Liver (tissue), 9 donors: ENCODE data around the gene PIK3R5. TPM values are rescaled to one million over a fixed set of nuclear protein-coding genes. Genes with fewer than 3 reads are reported as not detected.

Source experiments
- DNase-seq: peaks from one replicate; pipeline ENCODE4 v3.0.0-alpha.2; 2017; ENCODE audit warnings: low spot score
- H3K27ac ChIP-seq, 2 donors: one replicate each; pipeline ENCODE4 v1.7.0; 2013; ENCODE audit warnings: inconsistent platforms in 2 of 2, low read length in 2 of 2, control low read depth in 1 of 2, low read depth in 1 of 2, mild to moderate bottlenecking in 1 of 2
- H3K27me3 ChIP-seq, 4 donors: one replicate each; pipeline versions ENCODE4 v1.6.1 to v1.7.0; 2013; ENCODE audit warnings: low read length in 3 of 4, inconsistent platforms in 1 of 4, mild to moderate bottlenecking in 1 of 4, moderate library complexity in 1 of 4; ENCODE audit not compliant: control insufficient read depth in 4 of 4, insufficient read depth in 4 of 4
- H3K36me3 ChIP-seq, 4 donors: one replicate each; pipeline versions ENCODE4 v1.6.1 to v1.7.0; 2013; ENCODE audit warnings: low read length in 3 of 4, mild to moderate bottlenecking in 3 of 4, low read depth in 1 of 4, moderate library complexity in 1 of 4; ENCODE audit not compliant: control insufficient read depth in 4 of 4, insufficient read depth in 3 of 4
- H3K4me1 ChIP-seq, 4 donors: one replicate each; pipeline versions ENCODE4 v1.6.1 to v1.7.0; 2013; ENCODE audit warnings: low read length in 3 of 4, mild to moderate bottlenecking in 3 of 4, moderate library complexity in 1 of 4; ENCODE audit not compliant: control insufficient read depth in 4 of 4, insufficient read depth in 4 of 4
- H3K4me3 ChIP-seq, 3 donors: one replicate each; pipeline versions ENCODE4 v1.6.1 to v1.7.0; 2013; ENCODE audit warnings: low read length in 3 of 3, control low read depth in 1 of 3, low read depth in 1 of 3, mild to moderate bottlenecking in 1 of 3
- H3K9ac ChIP-seq, 2 donors: one replicate each; pipeline ENCODE4 v1.7.0; 2013; ENCODE audit warnings: low read length in 2 of 2, mild to moderate bottlenecking in 2 of 2, moderate library complexity in 2 of 2, control low read depth in 1 of 2, low read depth in 1 of 2
- H3K9me3 ChIP-seq, 4 donors: one replicate each; pipeline versions ENCODE4 v1.6.1 to v1.7.0; 2013; ENCODE audit warnings: low read length in 3 of 4; ENCODE audit not compliant: control insufficient read depth in 4 of 4
- ATF3 ChIP-seq: IDR thresholded peaks from 2 replicates; pipeline ENCODE4 v1.6.1; 2016; ENCODE audit warnings: antibody characterized with exemption
- CTCF ChIP-seq: fragments of 150-350 bp; IDR thresholded peaks from 2 replicates; pipeline ENCODE4 v1.5.1; 2017; ENCODE audit warnings: improper control_type of control experiment, low read depth, low read length; ENCODE audit not compliant: missing input control
- EGR1 ChIP-seq, 2 donors: IDR thresholded peaks; 2 replicates each; pipeline ENCODE4 v1.6.1; 2016 to 2018; ENCODE audit warnings: antibody characterized with exemption in 2 of 2, low read depth in 2 of 2
- FOXA1 ChIP-seq: IDR thresholded peaks from 2 replicates; pipeline ENCODE4 v1.6.1; 2016; ENCODE audit warnings: antibody characterized with exemption
- FOXA2 ChIP-seq: IDR thresholded peaks from 2 replicates; pipeline ENCODE4 v1.6.1; 2016; ENCODE audit warnings: antibody characterized with exemption
- GABPA ChIP-seq, 2 donors: IDR thresholded peaks in 1 of 2; conservative IDR thresholded peaks in 1 of 2; 2 replicates each; pipeline ENCODE4 v1.6.1; 2016; ENCODE audit warnings: antibody characterized with exemption in 2 of 2, mild to moderate bottlenecking in 1 of 2, moderate library complexity in 1 of 2
- HNF4A ChIP-seq, 2 donors: conservative IDR thresholded peaks; 2 replicates each; pipeline ENCODE4 v1.6.1; 2016; ENCODE audit warnings: antibody characterized with exemption in 2 of 2, mild to moderate bottlenecking in 2 of 2
- HNF4G ChIP-seq: IDR thresholded peaks from 2 replicates; pipeline ENCODE4 v1.6.1; 2016; ENCODE audit warnings: antibody characterized with exemption
- MAX ChIP-seq: IDR thresholded peaks from 2 replicates; pipeline ENCODE4 v1.6.1; 2016; ENCODE audit warnings: antibody characterized with exemption
- NR2F2 ChIP-seq: IDR thresholded peaks from 2 replicates; pipeline ENCODE4 v1.6.1; 2016; ENCODE audit warnings: antibody characterized with exemption
- RAD21 ChIP-seq, 2 donors: IDR thresholded peaks; 2 replicates each; pipeline ENCODE4 v1.6.1; 2016; ENCODE audit warnings: antibody characterized with exemption in 2 of 2, mild to moderate bottlenecking in 2 of 2
- REST ChIP-seq: IDR thresholded peaks from 2 replicates; pipeline ENCODE4 v1.6.1; 2016; ENCODE audit warnings: antibody characterized with exemption, mild to moderate bottlenecking
- RXRA ChIP-seq, 2 donors: IDR thresholded peaks; 2 replicates each; pipeline ENCODE4 v1.6.1; 2017 to 2018; ENCODE audit warnings: antibody characterized with exemption in 2 of 2, mild to moderate bottlenecking in 1 of 2
- SP1 ChIP-seq: IDR thresholded peaks from 2 replicates; pipeline ENCODE4 v1.6.1; 2018; ENCODE audit warnings: antibody characterized with exemption, mild to moderate bottlenecking
- TAF1 ChIP-seq: conservative IDR thresholded peaks from 2 replicates; pipeline ENCODE4 v1.6.1; 2016; ENCODE audit warnings: antibody characterized with exemption, mild to moderate bottlenecking
- YY1 ChIP-seq: IDR thresholded peaks from 2 replicates; pipeline ENCODE4 v1.6.1; 2016; ENCODE audit warnings: antibody characterized with exemption, mild to moderate bottlenecking
- ZBTB33 ChIP-seq: IDR thresholded peaks from 2 replicates; pipeline ENCODE4 v1.6.1; 2016; ENCODE audit warnings: antibody characterized with exemption
- WGBS: extraction: QIAGEN DNeasy Blood & Tissue Kit; methylation state at CpG from one replicate; pipeline ENCODE4 v1.1.7; 2013; 5-methylcytosine and 5-hydroxymethylcytosine counted together
- polyA plus RNA-seq, 2 donors: library from polyadenylated mRNA; stranded (reverse) in 1 of 2; unstranded in 1 of 2; fragments of 200-250 nt in 1 of 2; fragments of >200 nt in 1 of 2; fragmentation: Nextera tagmentation in 1 of 2; extraction: Ambion mirVana in 1 of 2; gene quantifications; one replicate each; pipeline versions ENCODE4 v1.2.1 to v1.2.3, GENCODE V29; 2013 to 2015
- total RNA-seq, 2 donors: library from RNA; depleted of rRNA; stranded (reverse); fragments of >200 nt; gene quantifications; one replicate each; pipeline ENCODE4 v1.2.3, GENCODE V29; 2014
- donor health status: healthy.
- donor health status: healthy.
- donor health status: healthy.
- donor health status: healthy.
- donor health status: healthy.

PIK3R5 gene
- total and polyA plus RNA-seq, 4 donors = 0.93 to 7.8 (median 2.6) TPM

- no peak for TF ChIP-seq GABPA (IDR thresholded peaks at IDR 0.05 in 1 of 2, conservative IDR thresholded peaks at IDR 0.05 in 1 of 2)
- no peak for TF ChIP-seq RXRA (IDR thresholded peaks at IDR 0.05)
- no peak for TF ChIP-seq ZBTB33
- TF ChIP-seq MAX = no peak
- no peak for TF ChIP-seq RAD21 (IDR thresholded peaks at IDR 0.05)
Observed at GRCh38 chr17:8914554-8914953, 51.0 kb downstream of the PIK3R5 start (continued).

- no peak overlapping the region for H3K4me3 ChIP-seq
- no peak for TF ChIP-seq EGR1 (IDR thresholded peaks at IDR 0.05; ENCODE audit: low read depth in 2 of 2)
- TF ChIP-seq HNF4G = no peak
- TF ChIP-seq FOXA1 = no peak
- TF ChIP-seq HNF4A (conservative IDR thresholded peaks at IDR 0.05) = no peak
- TF ChIP-seq YY1 = no peak
- no peak for TF ChIP-seq ATF3
- no peak for TF ChIP-seq RAD21 (IDR thresholded peaks at IDR 0.05)
- no peak for TF ChIP-seq MAX
- no peak for TF ChIP-seq TAF1
- no peak for TF ChIP-seq ZBTB33
- TF ChIP-seq NR2F2 = no peak
- TF ChIP-seq RXRA (IDR thresholded peaks at IDR 0.05) = no peak
- TF ChIP-seq CTCF = no peak
- TF ChIP-seq FOXA2 = no peak
- no peak for TF ChIP-seq REST
- TF ChIP-seq GABPA (IDR thresholded peaks at IDR 0.05 in 1 of 2, conservative IDR thresholded peaks at IDR 0.05 in 1 of 2) = no peak
- no peak for TF ChIP-seq SP1
- H3K9me3 ChIP-seq = peaks cover 0 to 7% (median 2%) of the 10 kb centered on the region in 4 donors
- H3K9ac ChIP-seq = no peak overlapping the region
- H3K36me3 ChIP-seq = peaks cover 0 to under 1% (median 0%) of the 10 kb centered on the region in 4 donors
- no peak overlapping the region for H3K27ac ChIP-seq
- no peak for DNase-seq
- no peaks in the 10 kb centered on the region for H3K27me3 ChIP-seq
- WGBS = 70% methylated on average over 4 of the region's 4 CpGs
- H3K4me1 ChIP-seq = no peaks in the 10 kb centered on the region
Observed at GRCh38 chr17:8913879-8914278, 51.6 kb downstream of the PIK3R5 start.
